Ovary (tissue), 9 donors: ENCODE measurements around the gene CLNK. TPM values are rescaled to one million over a fixed set of nuclear protein-coding genes. Genes with fewer than 3 reads are reported as not detected.

Source experiments
- DNase-seq, 5 donors: peaks; one replicate each; pipeline ENCODE4 v3.0.0-alpha.2; 2019 to 2020
- H3K27ac ChIP-seq, 2 donors: fragments of 200-600 bp; one replicate each; pipeline versions ENCODE4 v1.5.1 to v1.8.0; 2019 to 2022
- H3K27me3 ChIP-seq: fragments of 200-600 bp; one replicate; pipeline ENCODE4 v1.8.0; 2022
- H3K36me3 ChIP-seq: fragments of 200-600 bp; sonication (generic); one replicate; pipeline ENCODE4 v1.5.1; 2019
- H3K4me1 ChIP-seq: one replicate; pipeline ENCODE4 v1.8.1; 2013; ENCODE audit warnings: mild to moderate bottlenecking, moderate library complexity; ENCODE audit not compliant: insufficient read depth
- H3K4me3 ChIP-seq: fragments of 200-600 bp; sonication (generic); one replicate; pipeline ENCODE4 v1.5.1; 2017
- H3K9me3 ChIP-seq, 2 donors: fragments of 200-600 bp in 1 of 2; sonication (generic) in 1 of 2; one replicate each; pipeline versions ENCODE4 v1.5.1 to v1.8.1; 2013 to 2019; ENCODE audit warnings: mild to moderate bottlenecking in 1 of 2, moderate library complexity in 1 of 2
- CTCF ChIP-seq, 3 donors: fragments of 450-650 bp in 2 of 3; fragments of 200-600 bp in 1 of 3; IDR thresholded peaks; one replicate each; pipeline versions ENCODE4 v1.5.1 to v1.8.0; 2016 to 2022; ENCODE audit warnings: antibody characterized with exemption in 3 of 3, mild to moderate bottlenecking in 1 of 3
- EP300 ChIP-seq: sonication (generic); formaldehyde crosslinking; IDR thresholded peaks from one replicate; pipeline ENCODE4 v1.6.1; 2017; ENCODE audit warnings: antibody characterized with exemption
- POLR2A ChIP-seq: fragments of 450-650 bp; IDR thresholded peaks from one replicate; pipeline ENCODE4 v1.6.1; 2017; ENCODE audit warnings: antibody characterized with exemption, mild to moderate bottlenecking, moderate library complexity
- WGBS, 3 donors: extraction: QIAGEN DNeasy Blood & Tissue Kit in 1 of 3; methylation state at CpG; one replicate each; pipeline versions ENCODE4 v1.1.5 to v1.1.7; 2013 to 2017; 5-methylcytosine and 5-hydroxymethylcytosine counted together
- intact Hi-C, 4 donors: fragments of 100-400 bp; cut with DNase I; formaldehyde crosslinking; loops; one replicate each; pipeline versions ENCODE4 v1.11.0 to v1.15.1; 2022 to 2023
- polyA plus RNA-seq, 2 donors: library from polyadenylated mRNA; stranded (reverse); fragments of 200-250 nt in 1 of 2; fragments of 350-450 nt in 1 of 2; fragmentation: Illumina TruSeq in 1 of 2; extraction: RNeasy Lipid Tissue Mini Kit (QIAGEN cat#74804) in 1 of 2; gene quantifications; one replicate each; pipeline ENCODE4 v1.2.3, GENCODE V29; 2013 to 2014
- total RNA-seq, 7 donors: library from RNA; depleted of rRNA in 2 of 7; stranded (reverse); fragments of >200 nt in 2 of 7; fragmentation: NEBNext Ultra II Directional in 3 of 7; extraction: Animal tissue kit (Norgen Biotek cat#: 25700) in 3 of 7; gene quantifications; one replicate each; pipeline versions ENCODE4 v1.1.0 to v1.2.4, GENCODE V29; 2016 to 2023
- donor health status: DM: no; HTN: no; CAD: no; lungs with moderate emphysema.
- donor health status: DM: no; HTN: no; CAD: no.
- donor health status: Bipolar disorder and iron deficiency.
- donor health status: DM: yes; HTN: yes; CAD: no.
- donor health status: DM: no; HTN: no; CAD: no.
- donor health status: DM: yes; HTN: yes; CAD: no.

The CLNK gene
- total and polyA plus RNA-seq, 9 donors: 0.10 to 0.23 (median 0.22) TPM; not detected in 6

- no peak for DNase-seq
- intact Hi-C loops: no loop called here
- no peak for TF ChIP-seq POLR2A
- TF ChIP-seq CTCF (IDR thresholded peaks at IDR 0.05): no peak
- Histone ChIP-seq H3K27ac (no peak overlapping the region), H3K27me3 (no peaks in the 10 kb centered on the region), H3K4me3 (no peak overlapping the region), H3K9me3 (no peaks in the 10 kb centered on the region), H3K36me3 (no peaks in the 10 kb centered on the region), H3K4me1 (no peaks in the 10 kb centered on the region)
- 83 to 86% (median 86%) methylated on average over 10 of the region's 10 CpGs for WGBS, 3 donors
Observed at GRCh38 chr4:10667701-10668326, 16.8 kb downstream of the CLNK start.

GRCh38 chr4:10666616-10667015 is 18.0 kb downstream of the CLNK start:
- intact Hi-C loops: no loop called here
- Histone ChIP-seq H3K27me3 (no peaks in the 10 kb centered on the region), H3K36me3 (no peaks in the 10 kb centered on the region), H3K4me3 (no peak overlapping the region), H3K4me1 (no peaks in the 10 kb centered on the region), H3K27ac (no peak overlapping the region), H3K9me3 (no peaks in the 10 kb centered on the region)
- no peak for DNase-seq
- WGBS, 3 donors: 77 to 85% (median 83%) methylated on average over 6 of the region's 6 CpGs
- TF ChIP-seq CTCF (IDR thresholded peaks at IDR 0.05) (no peak), EP300 (no peak), POLR2A (no peak)

- peak in 1 of 5 donors; percentile 21 for DNase-seq
- Histone ChIP-seq H3K27ac (no peak overlapping the region), H3K36me3 (no peaks in the 10 kb centered on the region), H3K4me3 (no peak overlapping the region), H3K9me3 (no peaks in the 10 kb centered on the region), H3K27me3 (no peaks in the 10 kb centered on the region), H3K4me1 (no peaks in the 10 kb centered on the region)
- 28 to 38% (median 30%) methylated on average over 5 of the region's 5 CpGs for WGBS, 3 donors
- intact Hi-C loops: no loop called here
- TF ChIP-seq EP300 (no peak), POLR2A (no peak), CTCF (IDR thresholded peaks at IDR 0.05) (no peak)
Observed at GRCh38 chr4:10664408-10664807, 20.2 kb downstream of the CLNK start.

- intact Hi-C loops: no loop called here
- 57 to 67% (median 58%) methylated on average over 5 of the region's 5 CpGs for WGBS, 3 donors
- TF ChIP-seq EP300 (no peak), CTCF (IDR thresholded peaks at IDR 0.05) (no peak), POLR2A (no peak)
- Histone ChIP-seq H3K27me3 (no peaks in the 10 kb centered on the region), H3K4me3 (no peak overlapping the region), H3K9me3 (no peaks in the 10 kb centered on the region), H3K27ac (no peak overlapping the region), H3K4me1 (no peaks in the 10 kb centered on the region), H3K36me3 (no peaks in the 10 kb centered on the region)
- DNase-seq: no peak
Observed at GRCh38 chr4:10662937-10663336, 21.6 kb downstream of the CLNK start.
